Measurements from ENCODE around the gene DAPK1. TPM values are rescaled to one million over a fixed set of nuclear protein-coding genes. Genes with fewer than 3 reads are reported as not detected.

DAPK1 gene
- total RNA-seq, 4 donors from 2014 or later, result 19.1 to 44.8 (median 40.4) TPM

GRCh38 chr9:87698069-87698809, 200.6 kb downstream of the DAPK1 start:
- no peak for TF ChIP-seq POLR2A (IDR thresholded peaks at IDR 0.05)
- no peak for TF ChIP-seq CTCF (IDR thresholded peaks at IDR 0.05)
- H3K27me3 ChIP-seq, result no peaks in the 10 kb centered on the region
- no peaks in the 10 kb centered on the region for H3K36me3 ChIP-seq
- no peaks in the 10 kb centered on the region for H3K9me3 ChIP-seq
- intact Hi-C loops (cut with DNase I; ENCODE audit: low total_unique reads), result no loop called here
- DNase-seq, result no peak
- H3K27ac ChIP-seq, result no peak overlapping the region
- H3K4me1 ChIP-seq, result no peaks in the 10 kb centered on the region
- no peak overlapping the region for H3K4me3 ChIP-seq

- intact Hi-C loops (cut with DNase I; ENCODE audit: low total_unique reads), result no loop called here
- no peaks in the 10 kb centered on the region for H3K4me1 ChIP-seq
Measured at GRCh38 chr9:87699835-87700234, 202.2 kb downstream of the DAPK1 start.

GRCh38 chr9:87701491-87701890, 203.8 kb downstream of the DAPK1 start:
- TF ChIP-seq CTCF (IDR thresholded peaks at IDR 0.05), result no peak
- no peak for TF ChIP-seq POLR2A (IDR thresholded peaks at IDR 0.05)
- Histone ChIP-seq H3K27ac (no peak overlapping the region), H3K36me3 (no peaks in the 10 kb centered on the region), H3K27me3 (no peaks in the 10 kb centered on the region), H3K4me3 (no peak overlapping the region), H3K4me1 (no peaks in the 10 kb centered on the region), H3K9me3 (no peaks in the 10 kb centered on the region)
- intact Hi-C loops (cut with DNase I; ENCODE audit: low total_unique reads), result no loop called here
- DNase-seq, result no peak

More at GRCh38 chr9:87699835-87700234, 202.2 kb downstream of the DAPK1 start:
- H3K27ac ChIP-seq, result no peak overlapping the region
- no peak for DNase-seq
- H3K27me3 ChIP-seq, result no peaks in the 10 kb centered on the region
- H3K36me3 ChIP-seq, result no peaks in the 10 kb centered on the region
- TF ChIP-seq POLR2A (IDR thresholded peaks at IDR 0.05) (no peak), CTCF (IDR thresholded peaks at IDR 0.05) (no peak)
- H3K9me3 ChIP-seq, result no peaks in the 10 kb centered on the region
- H3K4me3 ChIP-seq, result no peak overlapping the region

- no peaks in the 10 kb centered on the region for H3K9me3 ChIP-seq
- H3K27me3 ChIP-seq, result no peaks in the 10 kb centered on the region
- DNase-seq, result no peak
- H3K4me1 ChIP-seq, result no peaks in the 10 kb centered on the region
- no peak overlapping the region for H3K4me3 ChIP-seq
- intact Hi-C loops (cut with DNase I; ENCODE audit: low total_unique reads), result no loop called here
- H3K36me3 ChIP-seq, result no peaks in the 10 kb centered on the region
- no peak for TF ChIP-seq CTCF (IDR thresholded peaks at IDR 0.05)
- no peak for TF ChIP-seq POLR2A (IDR thresholded peaks at IDR 0.05)
- H3K27ac ChIP-seq, result no peak overlapping the region
Measured at GRCh38 chr9:87701931-87702421, 204.3 kb downstream of the DAPK1 start.

- no peak for DNase-seq
- Histone ChIP-seq H3K4me3 (no peak overlapping the region), H3K9me3 (no peaks in the 10 kb centered on the region), H3K4me1 (no peaks in the 10 kb centered on the region), H3K27me3 (no peaks in the 10 kb centered on the region), H3K36me3 (no peaks in the 10 kb centered on the region), H3K27ac (no peak overlapping the region)
- TF ChIP-seq CTCF (IDR thresholded peaks at IDR 0.05) (no peak), POLR2A (IDR thresholded peaks at IDR 0.05) (no peak)
- intact Hi-C loops (cut with DNase I; ENCODE audit: low total_unique reads), result no loop called here
Measured at GRCh38 chr9:87702921-87703320, 205.3 kb downstream of the DAPK1 start.
